Fibroblast of skin of scalp (primary cell): ENCODE results near the gene TTC21B. TPM values are rescaled to one million over a fixed set of nuclear protein-coding genes. Genes with fewer than 3 reads are reported as not detected.
"Not testable (repeated sequence)": the region's sequence is repeated elsewhere in the genome, so short reads cannot be mapped to it uniquely, and the experiment has no call there.

Experiments
- DNase-seq: peaks from one replicate; pipeline ENCODE4 v3.0.0-alpha.2; 2013
- polyA plus RNA-seq, 2 experiments: library from polyadenylated mRNA; unstranded; fragments of 120-200 nt; gene quantifications; one replicate each; pipeline ENCODE4 v1.2.1, GENCODE V29; 2013; ENCODE audit not compliant: insufficient read length in 2 of 2

The TTC21B gene
- 10.4 TPM for polyA plus RNA-seq (2013, experiment 1 of 2; ENCODE audit: insufficient read length)
- 10.9 TPM for polyA plus RNA-seq (2013, experiment 2 of 2; ENCODE audit: insufficient read length)

DNA sequence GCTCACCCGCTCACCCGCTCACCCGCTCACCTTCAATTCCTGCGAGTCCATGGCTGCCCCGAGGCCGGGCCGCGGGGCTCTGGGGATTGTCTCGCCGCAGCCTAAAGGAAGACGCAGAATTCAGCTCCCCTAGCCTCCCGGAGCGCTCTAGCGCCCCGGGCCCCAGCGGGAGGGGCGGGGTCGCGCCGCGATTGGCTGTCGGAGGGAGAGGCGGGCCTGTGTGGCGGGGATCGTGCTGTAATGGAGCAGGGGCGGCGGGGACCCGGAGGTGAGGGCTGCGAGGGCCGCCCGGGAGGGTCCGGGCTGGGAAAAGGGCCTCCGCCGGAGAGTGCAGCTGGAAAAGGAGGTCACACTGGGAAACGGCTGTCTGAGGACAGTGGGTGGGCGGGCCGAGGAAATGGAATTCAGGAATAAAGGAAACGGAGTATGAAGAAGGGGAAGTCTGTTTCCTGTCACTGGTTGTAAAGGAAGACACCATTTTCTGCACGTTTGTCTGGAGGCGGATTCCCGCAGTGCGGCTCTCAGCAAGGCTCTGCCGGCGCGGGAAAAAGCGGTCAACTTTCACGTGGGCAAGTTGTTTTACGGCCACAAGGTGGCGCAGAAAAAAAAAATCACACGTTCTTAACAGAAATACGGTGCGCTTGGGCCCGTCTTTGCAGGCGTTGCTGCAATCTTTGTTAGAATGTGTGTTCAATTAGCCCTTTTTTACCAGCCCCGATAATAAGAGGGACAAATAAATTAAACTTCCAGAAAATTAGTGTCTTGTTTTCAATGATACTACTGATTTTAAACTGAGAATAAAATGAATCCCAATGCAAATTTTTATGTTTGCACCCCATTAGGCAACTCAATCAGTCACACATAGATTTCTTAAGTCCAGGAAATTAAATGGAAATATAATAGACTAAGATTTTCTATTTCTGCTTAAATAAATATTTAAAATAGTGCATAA is at the start of gene TTC21B:
Gene TTC21B, minus strand, starts transcription at position 122 of the 952 bp plus-strand sequence. Its CDS starts 71 bp downstream, at position 51.
- DNase-seq, result peak; percentile 96

DNA sequence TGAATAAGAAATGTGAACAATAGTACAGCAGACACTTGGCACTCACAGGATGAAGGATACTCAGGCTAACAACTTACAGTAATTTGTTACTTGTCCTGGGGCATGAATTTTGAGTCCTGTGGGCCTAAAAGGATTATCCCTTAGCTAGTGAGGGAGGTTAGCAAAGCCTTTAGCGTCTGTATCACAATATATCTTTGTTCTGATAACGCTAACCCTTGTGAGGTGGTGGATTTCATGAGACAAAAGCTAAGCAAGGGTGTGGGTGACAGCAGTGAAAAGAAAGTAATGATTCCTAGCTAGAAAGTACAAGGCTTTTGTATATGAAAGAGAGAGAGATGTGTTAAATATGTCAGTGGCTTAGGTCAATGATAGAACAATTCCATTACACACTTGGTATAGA is 46.8 kb upstream of the TTC21B start:
- DNase-seq, result no peak

DNA sequence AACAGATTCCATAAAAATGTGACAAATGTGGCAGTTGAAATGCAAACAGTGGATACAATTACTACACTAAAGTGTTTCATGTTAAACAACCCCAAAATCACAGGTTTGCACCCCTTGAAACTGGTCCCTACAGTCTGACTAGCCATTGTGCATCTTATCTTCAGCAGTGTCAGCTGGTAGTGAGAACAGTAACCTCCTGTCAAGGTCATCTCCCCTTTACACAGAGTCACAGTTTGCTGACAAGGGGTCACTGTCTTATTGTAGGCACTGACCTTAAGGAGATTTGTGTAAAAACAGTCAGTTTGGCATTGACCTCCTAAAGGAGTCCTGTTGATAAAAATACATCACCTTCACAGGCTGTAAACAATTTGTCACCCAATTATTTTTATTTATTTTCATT is 37.3 kb upstream of the TTC21B start:
- no peak for DNase-seq

DNA sequence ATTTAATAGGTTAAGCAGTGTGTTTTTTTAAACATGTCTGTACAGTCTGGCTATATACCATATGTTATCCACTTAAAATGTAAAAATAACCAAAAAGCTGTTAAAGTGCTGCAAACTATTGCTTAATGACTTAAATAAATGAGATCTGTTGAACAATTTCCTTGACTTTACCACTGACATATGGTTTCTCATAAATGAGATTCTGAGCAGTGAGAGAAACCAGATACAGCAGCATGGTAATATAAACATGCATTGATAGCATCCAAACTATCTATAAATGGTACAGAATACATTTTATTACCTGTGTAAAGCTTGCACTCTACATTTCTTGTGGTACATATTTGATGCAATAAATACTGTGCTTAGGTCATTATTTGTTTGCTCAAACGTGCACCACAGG is 36.3 kb upstream of the TTC21B start:
- DNase-seq, result no peak

DNA sequence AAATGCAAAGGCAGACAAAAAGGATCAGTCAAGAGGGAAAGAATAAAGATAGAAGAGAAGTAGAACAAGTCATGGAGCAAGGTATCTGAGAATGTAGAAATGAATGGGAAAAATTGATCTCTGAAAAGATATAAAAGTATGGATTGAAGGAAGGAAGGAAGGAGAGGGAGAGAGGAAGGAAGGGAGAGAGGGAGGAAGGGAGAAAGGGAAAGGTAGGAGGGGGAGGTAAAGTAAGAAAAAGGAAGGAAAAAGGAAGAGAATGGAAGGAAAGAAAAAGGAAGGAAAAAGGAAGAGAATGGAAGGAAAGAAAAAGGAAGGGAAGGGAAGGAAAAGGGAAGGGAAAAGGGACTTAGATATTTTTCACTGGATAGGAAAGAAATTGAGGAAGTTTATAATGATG is 31.5 kb upstream of the TTC21B start:
- DNase-seq, result no peak

DNA sequence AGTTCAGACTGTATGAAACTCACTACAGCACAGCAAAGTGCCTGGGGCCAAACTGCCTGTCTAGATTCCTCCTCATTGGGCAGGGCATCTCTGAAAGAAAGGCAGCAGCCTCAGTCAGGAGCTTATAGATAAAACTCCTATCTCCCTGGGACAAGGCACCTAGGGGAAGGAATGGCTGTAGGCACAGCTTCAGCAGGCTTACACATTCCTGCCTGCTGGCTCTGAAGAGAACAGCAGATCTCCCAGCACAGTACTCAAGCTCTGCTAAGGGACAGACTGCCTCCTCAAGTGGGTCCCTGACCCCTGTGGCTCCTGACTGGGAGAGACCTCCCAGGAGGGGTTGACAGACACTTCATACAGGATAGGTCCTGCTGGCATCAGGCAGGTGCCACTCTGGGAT is 18.6 kb upstream of the TTC21B start:
- DNase-seq, result not testable (repeated sequence)

DNA sequence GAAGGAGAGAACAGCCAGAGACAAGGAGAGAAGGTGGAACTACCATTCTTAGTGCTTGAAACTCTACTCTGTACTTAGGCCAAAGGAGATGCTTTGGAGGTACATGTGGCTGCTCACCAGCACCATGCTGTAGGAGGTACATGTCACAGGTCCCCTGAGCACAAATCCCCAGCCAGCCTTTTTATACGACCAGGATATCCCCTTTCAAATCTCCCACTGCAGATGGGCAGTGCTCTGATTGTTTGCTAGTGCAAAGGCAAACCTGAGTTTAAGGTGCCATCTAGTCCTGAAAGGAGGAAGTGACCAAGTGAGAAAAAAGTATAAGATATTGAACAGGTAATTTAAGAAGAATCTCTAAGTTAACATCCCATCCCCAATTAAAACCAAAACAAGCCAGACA is 17.1 kb upstream of the TTC21B start:
- DNase-seq, result no peak

DNA sequence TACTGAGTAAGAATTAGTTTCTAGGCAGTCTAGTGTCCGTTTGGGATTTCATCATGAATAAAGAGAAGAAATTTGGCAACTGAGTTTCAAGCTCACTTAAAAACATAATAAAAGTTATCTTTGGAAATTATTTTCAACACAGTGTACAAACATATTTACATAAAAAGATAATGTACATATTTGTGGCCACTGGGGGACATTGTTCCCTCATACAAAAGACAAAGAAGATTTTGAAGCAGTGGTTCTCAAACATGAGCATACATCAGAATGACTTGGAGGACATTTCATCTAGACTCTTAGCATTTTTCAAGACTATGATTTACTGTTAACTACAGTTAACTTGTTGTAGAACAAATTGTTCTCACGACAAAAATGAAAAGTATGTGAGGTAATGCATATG is 15.7 kb upstream of the TTC21B start:
- no peak for DNase-seq

DNA sequence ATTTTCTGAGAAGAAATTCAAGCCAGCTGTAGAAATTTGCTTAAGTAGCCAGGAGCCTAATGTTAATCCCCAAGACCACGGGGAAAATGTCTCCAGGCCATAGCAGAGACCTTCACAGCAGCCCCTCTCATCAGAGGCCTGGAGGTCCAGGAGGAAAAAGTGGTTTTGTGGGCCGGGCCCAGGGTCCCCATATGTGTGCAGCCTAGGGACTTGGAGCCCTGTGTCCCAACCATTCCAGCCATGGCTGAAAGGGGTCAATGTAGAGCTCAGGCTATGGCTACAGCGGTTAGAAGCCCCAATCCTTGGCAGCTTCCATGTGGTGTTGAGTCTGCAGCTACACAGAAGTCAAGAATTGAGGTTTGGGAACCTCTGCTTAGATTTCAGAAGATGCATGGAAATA is 14.2 kb upstream of the TTC21B start:
- no peak for DNase-seq

DNA sequence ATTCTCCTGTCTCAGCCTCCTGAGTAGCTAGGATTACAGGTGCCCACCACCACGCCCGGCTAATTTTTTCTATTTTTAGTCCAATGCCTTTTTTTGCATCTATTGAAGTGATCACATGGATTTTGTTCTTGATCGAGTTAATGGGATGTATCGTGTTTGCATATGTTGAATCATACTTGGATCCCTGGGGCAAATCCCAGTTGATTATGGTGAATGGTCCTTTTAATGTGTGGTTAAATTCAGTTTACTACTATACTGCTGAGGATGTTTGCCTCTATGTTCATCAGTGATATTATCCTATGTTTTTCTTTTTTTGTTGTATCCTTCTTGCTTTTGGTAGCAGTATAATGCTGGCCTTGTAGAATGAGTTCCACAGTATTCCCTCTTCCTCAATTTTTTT is 8.2 kb upstream of the TTC21B start:
- DNase-seq, result no peak

DNA sequence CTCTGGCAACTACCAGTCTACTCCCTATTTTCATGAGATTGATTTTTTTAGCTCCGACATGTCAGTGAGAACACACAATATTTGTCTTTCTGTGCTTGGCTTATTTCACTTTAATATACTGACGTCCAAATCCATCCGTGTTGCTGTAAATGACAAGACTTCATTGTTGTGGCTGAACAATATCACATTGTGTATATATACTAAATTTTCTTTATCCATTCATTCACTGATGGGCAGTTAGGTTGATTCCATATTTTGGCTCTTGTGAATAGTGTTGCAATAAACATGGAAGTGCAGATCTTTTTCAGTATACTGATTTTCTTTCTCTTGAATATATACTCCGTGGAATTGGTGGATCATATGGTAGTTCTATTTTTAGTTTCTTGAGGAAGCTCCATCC is 5.8 kb upstream of the TTC21B start:
- DNase-seq, result no peak

DNA sequence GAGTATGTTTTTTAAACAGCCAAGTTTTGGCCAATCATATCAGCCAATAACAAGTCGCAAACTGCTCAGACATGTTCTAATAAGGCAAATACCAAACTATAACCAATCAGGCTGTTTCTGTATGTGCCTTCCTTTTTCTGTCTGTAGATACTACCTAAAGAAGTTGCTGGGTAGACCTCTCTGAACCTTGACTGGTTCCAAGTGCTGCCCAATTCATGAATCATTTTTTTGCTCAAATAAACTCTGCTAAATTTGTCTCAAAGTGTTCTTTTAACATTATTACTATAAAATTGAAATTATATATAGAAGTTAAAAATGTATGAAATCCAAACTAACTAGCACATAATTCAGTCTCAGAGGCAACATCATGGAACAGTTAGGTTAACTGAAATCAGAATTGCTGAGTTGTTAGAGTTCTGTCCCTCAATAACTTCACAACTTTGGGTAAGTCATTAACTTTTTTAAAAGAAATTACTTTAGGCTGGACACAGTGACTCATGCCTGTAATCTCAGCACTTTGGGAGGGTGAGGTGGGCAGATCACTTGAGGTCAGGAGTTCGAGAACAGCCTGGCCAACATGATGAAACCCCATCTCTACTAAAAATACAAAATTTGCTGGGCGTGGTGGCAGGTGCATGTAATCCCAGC is 4.9 kb upstream of the TTC21B start:
- no peak for DNase-seq

DNA sequence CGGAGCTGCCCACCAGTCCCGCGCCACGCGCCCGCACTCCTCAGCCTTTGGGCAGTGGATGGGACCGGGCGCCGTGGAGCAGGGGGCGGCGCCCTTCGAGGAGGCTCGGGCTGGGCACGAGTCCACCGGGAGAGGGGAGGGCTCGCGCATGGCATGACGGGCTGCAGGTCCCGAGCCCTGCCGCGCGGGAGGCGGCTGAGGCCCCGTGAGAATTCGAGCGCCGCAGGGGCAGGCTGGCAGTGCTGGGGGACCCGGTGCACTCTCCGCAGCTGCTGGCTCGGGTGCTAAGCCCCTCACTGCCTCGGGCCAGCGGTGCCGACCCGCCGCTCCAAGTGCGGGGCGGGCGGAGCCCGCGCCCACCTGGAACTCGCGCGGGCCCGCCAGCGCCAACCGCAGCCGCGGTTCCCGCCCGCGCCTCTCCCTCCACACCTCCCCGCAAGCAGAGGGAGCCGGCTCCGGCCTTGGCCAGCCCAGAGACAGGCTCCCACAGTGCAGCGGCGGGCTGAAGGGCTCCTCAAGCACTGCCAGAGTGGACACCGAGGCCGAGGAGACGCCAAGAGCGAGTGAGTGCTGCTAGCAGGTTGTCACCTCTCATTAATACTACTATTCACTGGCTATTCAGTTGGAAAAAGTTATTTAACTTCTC is 3.6 kb upstream of the TTC21B start:
- DNase-seq, result no peak

DNA sequence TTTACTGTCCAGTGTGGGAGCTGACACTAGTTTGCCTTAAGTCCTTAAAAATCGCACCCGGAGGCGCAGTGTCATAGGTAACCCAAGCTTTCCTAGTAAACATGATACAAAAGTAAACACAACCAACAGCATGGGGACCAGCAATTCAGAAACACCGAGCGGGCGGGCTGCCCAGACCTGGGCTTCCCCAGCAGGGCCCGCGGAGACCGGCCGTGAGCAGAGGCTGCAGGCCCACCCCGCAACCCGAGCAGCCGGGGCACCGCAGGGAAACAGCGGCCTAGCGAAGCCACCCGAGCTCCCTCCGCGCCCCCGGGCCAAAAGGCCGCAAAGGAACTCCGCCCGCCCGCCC is 296 bp downstream of the TTC21B start:
- DNase-seq, result no peak

DNA sequence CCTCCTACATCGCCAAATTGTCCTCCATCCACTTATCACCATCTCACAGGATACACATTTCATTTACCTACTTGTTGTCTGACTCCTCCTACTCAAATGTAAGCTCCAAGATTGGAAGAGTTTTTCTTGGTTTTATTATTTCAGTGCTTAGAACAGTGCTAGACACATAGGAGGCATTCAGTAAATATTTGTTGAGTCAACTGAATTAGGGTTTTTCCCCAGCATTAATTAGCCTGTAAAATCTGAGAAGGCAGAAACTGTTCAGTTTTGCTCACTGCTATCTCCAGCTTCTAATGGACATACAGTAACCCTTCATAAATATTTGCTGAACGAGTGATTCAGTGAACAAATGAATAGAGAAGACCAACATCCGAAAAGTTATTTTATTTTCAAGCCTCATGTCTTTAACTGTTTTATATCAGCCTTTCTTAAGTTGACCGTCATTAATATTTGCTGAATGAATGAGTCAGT is 800 bp downstream of the TTC21B start:
- DNase-seq, result no peak

DNA sequence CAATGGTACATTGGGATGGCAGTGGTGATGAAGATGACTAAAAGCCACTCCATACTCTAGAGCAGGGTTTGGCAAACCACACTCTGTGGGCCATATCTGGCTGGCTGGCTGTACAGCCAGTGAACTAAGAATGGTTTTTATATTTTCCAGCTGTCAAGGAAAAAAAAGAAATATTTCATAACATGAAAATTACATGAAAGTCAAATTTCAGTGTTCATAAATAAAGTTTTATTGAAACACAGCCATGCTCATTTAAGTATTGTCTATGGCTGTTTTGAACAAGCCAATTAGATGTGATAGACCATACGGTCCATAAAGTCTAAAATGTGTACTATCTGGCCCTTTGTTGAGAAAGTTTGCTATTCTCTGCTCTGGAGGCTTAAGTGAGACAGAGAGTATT is 1.5 kb downstream of the TTC21B start:
- DNase-seq, result no peak

DNA sequence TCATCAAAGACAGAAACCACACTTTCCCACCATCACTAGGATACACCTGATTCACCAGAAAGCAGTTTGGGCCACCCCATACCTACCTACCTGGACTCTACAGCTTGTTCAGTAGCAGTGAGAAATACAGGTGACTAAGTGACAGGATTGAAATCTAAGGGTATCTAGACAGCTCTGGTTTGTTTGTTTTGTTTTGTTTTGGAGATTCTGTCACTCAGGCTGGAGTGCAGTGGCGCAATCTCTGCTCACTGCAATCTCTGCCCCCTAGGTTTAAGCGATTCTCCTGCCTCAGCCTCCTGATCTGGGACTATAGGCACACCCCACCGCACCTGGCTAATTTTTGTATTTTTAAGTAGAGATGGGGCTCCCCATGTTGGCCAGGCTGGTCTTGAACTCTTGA is 3.1 kb downstream of the TTC21B start:
- DNase-seq, result no peak

DNA sequence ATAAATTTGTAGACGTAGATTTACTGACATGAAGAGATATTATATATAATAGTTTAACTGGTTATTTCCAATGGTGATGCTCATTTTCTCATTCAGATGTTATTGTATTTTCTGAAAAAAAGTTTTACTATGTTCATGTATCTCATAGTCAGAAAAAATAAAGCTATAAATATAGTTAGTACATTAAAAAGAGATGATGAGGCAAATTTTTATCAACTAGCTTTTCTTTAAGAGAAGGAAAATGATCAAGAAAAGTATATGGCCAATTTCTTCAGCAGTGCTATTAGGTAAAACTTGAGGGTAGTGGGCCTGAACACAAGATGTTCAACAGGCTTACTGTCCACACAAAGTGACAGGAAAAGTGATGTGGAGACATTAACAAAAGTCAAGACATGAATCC is 11.7 kb downstream of the TTC21B start:
- no peak for DNase-seq

DNA sequence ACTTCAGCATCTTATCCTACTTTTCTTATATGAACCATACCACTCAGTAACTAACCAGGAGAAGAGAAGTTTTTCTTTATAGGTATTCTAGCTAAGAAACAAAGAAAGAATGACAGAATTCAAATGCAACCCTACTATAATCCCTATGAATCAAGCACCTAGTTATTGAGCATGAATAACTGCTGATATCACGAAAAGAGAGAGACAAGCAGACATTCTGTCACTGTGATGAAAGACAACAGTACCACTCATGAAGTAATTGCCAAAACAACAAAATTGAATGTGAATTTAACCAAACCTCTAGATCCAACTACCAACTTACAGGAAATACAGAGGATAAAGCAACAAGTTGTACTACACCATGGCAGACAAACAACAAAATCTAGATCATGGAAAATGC is 15.3 kb downstream of the TTC21B start:
- DNase-seq, result no peak

DNA sequence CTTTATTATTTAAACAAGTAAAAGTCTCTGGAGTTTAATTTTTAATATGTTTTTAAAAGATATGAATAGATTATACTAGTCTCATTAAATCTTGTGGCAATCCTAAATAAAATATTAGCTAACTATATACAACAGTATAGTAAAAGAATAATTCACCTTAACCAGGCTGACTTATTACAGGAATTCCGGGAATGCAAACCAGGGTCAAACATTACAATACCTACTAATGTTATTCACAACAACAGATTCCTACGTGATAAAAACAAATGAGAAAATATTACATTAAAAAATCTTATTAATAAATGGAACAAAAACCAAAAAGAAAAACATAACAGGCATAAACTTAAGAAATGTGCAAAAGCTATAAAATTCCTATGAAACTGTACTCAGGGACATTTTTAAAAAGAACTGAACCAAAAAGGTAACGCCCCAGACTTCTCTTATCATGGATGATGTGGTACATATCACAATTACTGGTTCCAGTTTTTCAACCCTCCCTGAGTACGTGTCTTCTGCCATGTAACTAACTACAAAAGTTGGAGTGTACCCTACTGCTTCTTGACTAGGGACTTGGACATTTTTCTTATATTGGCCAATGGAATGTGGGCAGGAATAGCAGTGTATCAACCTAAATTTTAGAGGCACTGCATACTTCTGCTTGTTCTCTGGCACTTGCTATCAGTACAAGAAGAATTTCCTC is 20.2 kb downstream of the TTC21B start:
- DNase-seq, result no peak

DNA sequence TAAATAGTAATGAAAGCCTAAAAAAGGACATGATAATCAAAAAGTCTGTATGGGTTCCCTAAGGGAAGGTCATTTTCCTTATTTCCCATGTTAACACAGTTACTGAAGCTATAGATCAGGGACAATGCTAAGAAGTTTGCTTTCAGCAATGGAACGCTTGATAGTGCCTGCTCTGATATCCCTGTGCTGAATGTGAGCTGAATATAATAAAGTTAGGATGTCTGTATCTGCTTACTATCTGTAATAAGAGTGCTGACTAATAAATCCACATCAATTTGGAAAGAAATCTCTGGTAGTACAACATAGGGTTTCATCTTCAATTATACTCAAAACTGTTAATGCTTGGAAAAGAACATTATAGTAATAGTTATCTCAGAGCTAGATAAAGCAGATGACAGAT is 25.8 kb downstream of the TTC21B start:
- DNase-seq, result no peak

DNA sequence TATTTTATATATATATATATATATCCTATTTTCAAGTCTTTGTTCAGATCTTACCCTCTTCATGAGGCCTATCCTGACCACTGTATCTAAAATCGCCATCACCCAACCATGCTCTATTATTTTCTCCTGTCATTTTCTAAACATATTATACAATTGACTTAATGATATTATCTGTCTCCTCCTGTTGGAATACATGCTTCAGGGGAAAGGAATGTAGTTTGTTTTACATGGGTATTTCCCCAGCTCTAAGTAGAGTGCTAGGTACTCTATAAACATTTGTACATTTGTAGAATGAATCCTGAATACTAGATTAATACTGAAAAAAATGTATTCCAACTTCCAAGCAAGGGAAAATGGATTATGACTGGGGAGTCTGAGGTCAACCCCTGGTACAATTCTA is 26.2 kb downstream of the TTC21B start:
- DNase-seq, result no peak

DNA sequence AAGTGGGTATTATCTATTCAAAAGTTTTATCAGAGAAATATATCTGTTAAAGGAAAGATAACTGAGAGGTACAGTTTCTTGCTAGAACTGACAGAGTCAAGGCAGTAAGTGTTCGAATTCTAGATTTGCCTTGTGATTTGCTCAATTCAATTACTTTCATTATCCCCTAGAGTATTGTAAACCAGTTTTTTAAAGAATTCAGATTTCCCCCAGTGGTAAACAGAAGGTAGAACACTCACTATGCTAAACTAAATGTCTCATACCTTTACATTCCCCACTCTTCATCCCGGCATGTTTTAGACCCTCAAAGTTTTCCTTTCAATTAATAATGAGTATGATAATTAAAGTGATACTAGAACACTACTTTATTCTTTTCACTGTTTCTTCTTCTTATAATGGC is 28.6 kb downstream of the TTC21B start:
- no peak for DNase-seq
